CD4-positive, alpha-beta memory T cell (primary cell): ENCODE data around the gene RSRC2. TPM values are rescaled to one million over a fixed set of nuclear protein-coding genes. Genes with fewer than 3 reads are reported as not detected.

Experiments
- CTCF ChIA-PET: fragments of 350-600 bp; sonication (Branson Sonifier 250); formaldehyde crosslinking; loops from one replicate; lab custom pipeline; 2021; ENCODE audit warnings: inconsistent platforms; ENCODE audit not compliant: partially characterized antibody; lab: Charles Lee
- POLR2A ChIA-PET: fragments of 350-600 bp; sonication (Branson Sonifier 250); formaldehyde crosslinking; loops from one replicate; lab custom pipeline; 2021; ENCODE audit not compliant: partially characterized antibody; lab: Charles Lee
- DNase-seq, 5 donors: peaks; one replicate each; pipeline versions ENCODE4 v3.0.0 to v3.0.0-alpha.2; 2020 to 2022; ENCODE audit warnings: mixed read lengths in 1 of 5
- H3K27ac ChIP-seq: one replicate; pipeline ENCODE4 v1.7.0; 2013; ENCODE audit warnings: low read depth, low read length
- H3K27me3 ChIP-seq: 2 replicates; pipeline ENCODE4 v1.7.0; 2013; ENCODE audit warnings: mild to moderate bottlenecking, low read length, moderate library complexity; ENCODE audit not compliant: insufficient read depth
- H3K36me3 ChIP-seq: 2 replicates; pipeline ENCODE4 v1.7.0; 2013; ENCODE audit warnings: mild to moderate bottlenecking, low read length, moderate library complexity; ENCODE audit not compliant: insufficient read depth
- H3K4me1 ChIP-seq: 2 replicates; pipeline ENCODE4 v1.7.0; 2013; ENCODE audit warnings: mild to moderate bottlenecking, low read length, moderate library complexity; ENCODE audit not compliant: insufficient read depth
- H3K4me3 ChIP-seq, 2 donors: one replicate each; pipeline ENCODE4 v1.7.0; 2013; ENCODE audit warnings: low read length in 2 of 2, mild to moderate bottlenecking in 1 of 2
- H3K9me3 ChIP-seq, 2 donors: one replicate each; pipeline ENCODE4 v1.7.0; 2013; ENCODE audit warnings: low read length in 2 of 2, control low read depth in 1 of 2; ENCODE audit not compliant: control insufficient read depth in 1 of 2
- H3K27ac Mint-ChIP-seq, 7 donors: one replicate each; pipeline ENCODE4 v1.8.0; 2020 to 2021; ENCODE audit warnings: mixed read lengths in 7 of 7, mild to moderate bottlenecking in 6 of 7, inconsistent platforms in 3 of 7, moderate library complexity in 3 of 7
- H3K27me3 Mint-ChIP-seq, 2 donors: one replicate each; pipeline ENCODE4 v1.8.0; 2020 to 2021; ENCODE audit warnings: mixed read lengths in 2 of 2
- H3K36me3 Mint-ChIP-seq, 2 donors: one replicate each; pipeline ENCODE4 v1.8.0; 2020 to 2021; ENCODE audit warnings: mixed read lengths in 2 of 2, inconsistent platforms in 1 of 2, mild to moderate bottlenecking in 1 of 2
- H3K4me1 Mint-ChIP-seq, 4 donors: one replicate each; pipeline ENCODE4 v1.8.0; 2020 to 2021; ENCODE audit warnings: mixed read lengths in 4 of 4, mild to moderate bottlenecking in 1 of 4
- H3K4me3 Mint-ChIP-seq, 8 donors: one replicate each; pipeline ENCODE4 v1.8.0; 2020 to 2021; ENCODE audit warnings: mixed read lengths in 8 of 8, mild to moderate bottlenecking in 7 of 8, moderate library complexity in 6 of 8, inconsistent platforms in 3 of 8
- H3K9me3 Mint-ChIP-seq, 8 donors: one replicate each; pipeline ENCODE4 v1.8.0; 2020 to 2021; ENCODE audit warnings: mixed read lengths in 8 of 8, mild to moderate bottlenecking in 5 of 8, inconsistent platforms in 3 of 8, moderate library complexity in 1 of 8
- intact Hi-C: fragments of 100-400 bp; cut with micrococcal nuclease; formaldehyde crosslinking; loops from one replicate; pipeline ENCODE4 v1.15.1; 2023
- polyA plus RNA-seq, 2 donors: library from polyadenylated mRNA; unstranded; fragments of 300-500 nt; fragmentation: Illumina TruSeq; gene quantifications; one replicate each; pipeline ENCODE4 v1.2.3, GENCODE V29; 2021
- total RNA-seq, 2 experiments: library from RNA; stranded (reverse); gene quantifications; one replicate each; pipeline ENCODE4 v1.2.3, GENCODE V29; 2021

The RSRC2 gene
- total and polyA plus RNA-seq, 4 experiments from 2014 or later = 16.1 to 141 (median 93.8) TPM

DNA sequence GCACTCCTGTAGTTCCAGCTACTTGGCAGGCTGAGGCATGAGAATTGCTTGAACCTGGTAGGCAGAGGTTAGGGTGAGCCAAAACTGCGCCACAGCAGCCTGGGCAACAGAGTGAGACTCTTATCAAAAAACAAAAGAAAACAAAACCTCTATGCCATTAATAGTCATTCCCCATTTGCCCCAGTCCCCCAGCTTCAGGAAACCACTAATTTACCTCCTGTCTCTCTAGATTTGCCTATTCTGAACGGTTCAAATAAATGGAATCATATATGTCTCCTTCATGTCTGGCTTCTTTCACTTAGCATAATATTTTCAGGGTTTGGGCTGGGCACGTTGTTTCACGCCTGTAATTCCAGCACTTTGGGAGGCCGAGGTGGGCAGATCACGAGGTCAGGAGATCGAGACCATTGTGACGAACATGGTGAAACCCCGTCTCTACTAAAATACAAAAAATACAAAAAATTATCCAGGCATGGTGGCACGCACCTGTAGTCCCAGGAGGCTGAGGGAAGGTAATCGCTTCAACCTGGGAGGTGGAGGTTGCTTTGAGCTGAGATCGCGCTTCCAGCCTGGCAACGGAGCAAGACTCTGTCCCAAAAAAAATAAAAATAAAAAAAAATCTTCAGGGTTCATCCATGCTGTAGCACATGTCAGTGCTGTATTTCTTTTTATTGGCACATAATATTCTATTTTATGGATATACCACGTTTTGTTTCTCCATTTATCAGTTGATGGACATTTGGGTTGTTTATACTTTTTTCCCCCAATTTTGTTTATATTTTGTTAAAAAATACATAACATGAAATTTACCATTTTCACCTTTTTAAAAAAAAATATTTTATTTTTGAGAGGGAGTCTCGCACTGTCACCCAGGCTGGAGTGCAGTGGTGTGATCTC, 32.3 kb upstream of the RSRC2 start:
- H3K27me3 Mint-ChIP-seq = no peaks in the 10 kb centered on the region
- H3K36me3 ChIP-seq = peaks cover 5% of the 10 kb centered on the region

DNA sequence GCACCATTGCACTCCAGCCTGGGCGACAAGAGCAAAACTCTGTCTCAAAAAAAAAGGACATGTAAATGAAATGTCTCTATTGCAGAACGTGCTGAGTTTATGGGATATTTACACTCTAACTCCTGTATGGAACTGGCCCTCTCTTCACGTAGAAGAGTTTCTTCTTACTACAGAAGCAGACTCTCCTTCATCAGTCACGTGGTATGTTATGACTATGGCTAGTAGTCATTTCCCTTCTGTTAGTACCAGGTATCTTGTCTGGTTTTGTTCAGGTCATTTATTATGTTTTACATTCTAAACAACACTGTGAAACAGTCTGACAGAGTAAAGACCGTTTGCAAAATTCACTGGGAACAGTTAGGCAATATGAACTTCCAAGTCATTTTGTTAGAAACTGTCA, 20.6 kb upstream of the RSRC2 start:
- ChIA-PET CTCF (no interaction called here), POLR2A (no interaction called here)
- H3K27me3 Mint-ChIP-seq = no peaks in the 10 kb centered on the region
- H3K4me1 ChIP-seq = no peaks in the 10 kb centered on the region
- peaks cover 19 to 45% of the 10 kb centered on the region in 2 donors for H3K36me3 Mint-ChIP-seq
- no peak overlapping the region for H3K27ac ChIP-seq
- peaks cover 7% of the 10 kb centered on the region for H3K36me3 ChIP-seq
- no peaks in the 10 kb centered on the region for H3K4me1 Mint-ChIP-seq
- H3K4me3 ChIP-seq = no peak overlapping the region
- H3K9me3 Mint-ChIP-seq = no peaks in the 10 kb centered on the region
- H3K27ac Mint-ChIP-seq = no peak overlapping the region
- no peak for DNase-seq
- no peaks in the 10 kb centered on the region for H3K27me3 ChIP-seq
- H3K9me3 ChIP-seq = no peaks in the 10 kb centered on the region
- H3K4me3 Mint-ChIP-seq = no peak overlapping the region
- intact Hi-C loops = no loop called here

More for the DNA sequence above, 32.3 kb upstream of the RSRC2 start:
- Histone ChIP-seq H3K27me3 (no peaks in the 10 kb centered on the region), H3K4me3 (no peak overlapping the region), H3K4me1 (no peaks in the 10 kb centered on the region), H3K27ac (no peak overlapping the region), H3K9me3 (no peaks in the 10 kb centered on the region)
- Mint-ChIP-seq H3K9me3 (peaks cover 0 to 2% (median 0%) of the 10 kb centered on the region in 8 donors), H3K36me3 (peaks cover 25 to 37% of the 10 kb centered on the region in 2 donors), H3K27ac (no peak overlapping the region), H3K4me1 (no peaks in the 10 kb centered on the region), H3K4me3 (no peak overlapping the region)
- no peak for DNase-seq
- ChIA-PET POLR2A (no interaction called here), CTCF (no interaction called here)
- intact Hi-C loops = no loop called here

DNA sequence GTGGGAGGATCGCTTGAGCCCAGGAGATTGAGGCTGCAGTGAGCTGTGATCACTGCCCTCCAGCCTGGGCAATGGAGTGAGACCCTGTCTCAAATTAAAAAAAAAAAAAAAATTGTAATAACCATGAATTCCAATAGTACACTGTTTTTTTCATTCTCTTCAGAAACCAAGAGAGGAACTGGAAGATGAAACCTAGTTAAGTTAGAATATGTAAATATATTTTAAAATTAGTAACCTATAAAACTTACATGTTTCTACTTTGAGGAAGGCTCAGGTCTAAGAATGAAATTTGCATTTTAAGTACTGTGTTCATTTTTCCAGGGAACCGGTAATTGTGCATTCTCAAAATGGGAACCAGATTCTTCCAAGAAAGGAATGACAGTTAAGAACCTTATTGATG, 19.1 kb upstream of the RSRC2 start:
- Mint-ChIP-seq H3K36me3 (peaks cover 17 to 41% of the 10 kb centered on the region in 2 donors), H3K9me3 (no peaks in the 10 kb centered on the region), H3K4me1 (peaks cover 0 to 4% (median under 1%) of the 10 kb centered on the region in 4 donors), H3K4me3 (no peak overlapping the region), H3K27me3 (no peaks in the 10 kb centered on the region), H3K27ac (no peak overlapping the region)
- H3K4me3 ChIP-seq = no peak overlapping the region
- POLR2A ChIA-PET = no interaction called here
- no peak for DNase-seq
- H3K27me3 ChIP-seq = no peaks in the 10 kb centered on the region
- intact Hi-C loops = no loop called here
- CTCF ChIA-PET = no interaction called here
- no peak overlapping the region for H3K27ac ChIP-seq
- peaks cover 4% of the 10 kb centered on the region for H3K36me3 ChIP-seq
- H3K9me3 ChIP-seq = no peaks in the 10 kb centered on the region
- no peaks in the 10 kb centered on the region for H3K4me1 ChIP-seq

DNA sequence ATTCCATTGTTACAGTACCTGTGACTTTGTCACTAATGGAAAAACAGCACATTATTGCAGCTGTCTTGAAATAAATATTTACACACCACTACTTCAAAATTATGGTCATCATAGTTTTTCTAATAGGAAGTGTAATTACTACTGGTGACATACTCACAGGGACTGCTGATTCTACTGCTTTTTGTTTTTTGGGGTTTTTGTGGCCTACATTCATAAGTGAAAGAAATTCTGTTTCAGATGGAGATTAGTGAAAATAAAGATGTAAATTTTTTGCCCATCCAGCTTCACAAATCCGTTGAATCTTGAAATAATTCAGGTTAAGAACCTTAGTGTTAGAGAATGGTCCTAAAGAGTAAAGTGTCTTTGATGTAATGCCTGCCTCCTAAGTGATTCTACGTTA, 17.8 kb upstream of the RSRC2 start:
- no peaks in the 10 kb centered on the region for H3K27me3 ChIP-seq
- Mint-ChIP-seq H3K36me3 (peaks cover 8 to 32% of the 10 kb centered on the region in 2 donors), H3K9me3 (no peaks in the 10 kb centered on the region), H3K4me1 (peaks cover 0 to 4% (median under 1%) of the 10 kb centered on the region in 4 donors), H3K27me3 (no peaks in the 10 kb centered on the region), H3K27ac (peak overlapping the region in 2 of 7 donors; percentile 11 to 12), H3K4me3 (no peak overlapping the region)
- peaks cover 4% of the 10 kb centered on the region for H3K36me3 ChIP-seq
- H3K9me3 ChIP-seq = no peaks in the 10 kb centered on the region
- H3K4me1 ChIP-seq = no peaks in the 10 kb centered on the region
- CTCF ChIA-PET = no interaction called here
- no peak overlapping the region for H3K4me3 ChIP-seq
- no peak overlapping the region for H3K27ac ChIP-seq
- POLR2A ChIA-PET = interaction anchor here (0.6 kb wide), 2 partner anchors 53 to 76 kb away, joined by 3 read pairs; no protein-coding TSS in a partner anchor
- no peak for DNase-seq
- intact Hi-C loops = no loop called here

DNA sequence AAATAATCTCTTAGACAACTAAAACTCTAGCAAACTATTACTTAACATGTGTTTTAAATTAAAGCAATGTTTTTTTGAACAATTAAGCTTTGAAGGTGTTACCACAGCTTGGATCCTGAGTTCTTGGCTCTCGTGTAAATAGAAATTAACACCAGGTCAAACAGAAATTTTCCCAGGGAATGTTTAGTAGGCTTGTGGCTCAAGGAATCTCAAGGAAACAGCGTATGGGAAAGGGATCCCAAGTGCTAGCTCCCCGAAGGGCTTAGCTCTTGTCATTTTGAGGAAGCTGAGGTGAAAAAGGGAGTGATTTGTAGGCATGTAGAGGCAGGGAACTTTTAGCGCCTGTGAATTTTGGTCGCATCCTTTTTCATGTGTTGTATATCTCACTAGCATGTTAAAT, 11.8 kb upstream of the RSRC2 start:
- no peak for DNase-seq
- peaks cover 14 to 16% of the 10 kb centered on the region in 2 donors for H3K36me3 Mint-ChIP-seq
- Histone ChIP-seq H3K27me3 (no peaks in the 10 kb centered on the region), H3K4me3 (no peak overlapping the region), H3K36me3 (peaks cover 13% of the 10 kb centered on the region), H3K27ac (no peak overlapping the region), H3K9me3 (no peaks in the 10 kb centered on the region), H3K4me1 (no peaks in the 10 kb centered on the region)
- no peaks in the 10 kb centered on the region for H3K27me3 Mint-ChIP-seq
- H3K27ac Mint-ChIP-seq = no peak overlapping the region
- peaks cover 0 to 4% (median under 1%) of the 10 kb centered on the region in 4 donors for H3K4me1 Mint-ChIP-seq
- intact Hi-C loops = no loop called here
- ChIA-PET POLR2A (interaction anchor here (1.7 kb wide), 1 partner anchor 12 kb away, joined by 6 read pairs; the partner anchor contains the start of genes KNTC1 and RSRC2), CTCF (interaction anchor here (0.7 to 1.0 kb wide), 2 partner anchors 12 to 67 kb away, joined by 3 read pairs; no protein-coding TSS in a partner anchor)
- H3K9me3 Mint-ChIP-seq = no peaks in the 10 kb centered on the region
- H3K4me3 Mint-ChIP-seq = no peak overlapping the region

DNA sequence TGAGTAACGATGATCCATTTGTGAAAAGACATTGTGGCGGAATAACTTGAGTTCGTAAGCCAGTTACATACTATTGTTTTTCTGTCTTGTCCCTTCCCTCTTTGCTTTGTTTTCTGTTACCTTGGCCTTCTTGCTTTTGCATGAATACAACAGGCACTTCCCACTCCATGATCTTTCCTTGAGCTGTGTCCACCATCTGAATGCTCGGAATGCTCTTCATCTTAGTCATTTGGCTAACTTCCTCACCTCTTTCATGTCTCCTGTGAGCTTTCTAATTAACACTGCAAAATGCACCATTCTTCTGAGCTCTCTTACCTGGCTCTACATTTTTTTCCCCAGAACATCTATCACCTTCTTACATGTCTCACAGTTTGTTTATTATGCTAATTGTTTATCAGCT, 10.3 kb upstream of the RSRC2 start:
- no peak for DNase-seq
- H3K4me3 Mint-ChIP-seq = no peak overlapping the region
- no peaks in the 10 kb centered on the region for H3K9me3 Mint-ChIP-seq
- H3K4me1 Mint-ChIP-seq = peaks cover 0 to 4% (median under 1%) of the 10 kb centered on the region in 4 donors
- no peak overlapping the region for H3K27ac Mint-ChIP-seq
- H3K27ac ChIP-seq = no peak overlapping the region
- H3K36me3 Mint-ChIP-seq = peaks cover 7 to 11% of the 10 kb centered on the region in 2 donors
- no peaks in the 10 kb centered on the region for H3K27me3 Mint-ChIP-seq
- ChIA-PET CTCF (interaction anchor here (1.1 kb wide), 1 partner anchor 133 kb away, joined by 3 read pairs; no protein-coding TSS in a partner anchor), POLR2A (no interaction called here)
- no peak overlapping the region for H3K4me3 ChIP-seq
- H3K27me3 ChIP-seq = no peaks in the 10 kb centered on the region
- intact Hi-C loops = no loop called here
- peaks cover 13% of the 10 kb centered on the region for H3K36me3 ChIP-seq
- H3K9me3 ChIP-seq = no peaks in the 10 kb centered on the region
- H3K4me1 ChIP-seq = no peaks in the 10 kb centered on the region

DNA sequence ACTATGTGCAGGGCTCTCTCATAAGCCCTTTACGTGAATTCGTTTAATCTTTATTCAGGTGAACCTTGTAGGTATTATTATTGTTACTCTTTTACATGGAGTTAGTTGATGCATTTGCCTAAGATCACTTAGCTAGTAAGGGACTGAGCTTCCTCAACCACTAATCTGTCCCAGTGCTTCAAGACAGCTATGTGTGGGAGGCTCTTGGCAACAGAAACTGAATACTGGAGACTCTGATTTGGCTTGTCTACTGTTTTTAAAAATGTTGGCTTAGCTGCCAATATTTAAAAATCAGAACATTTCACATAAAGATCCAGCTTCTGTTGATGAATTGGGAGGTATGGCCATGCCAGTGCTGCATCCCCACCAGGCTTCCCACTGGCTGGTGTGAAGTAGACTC, 7.1 kb upstream of the RSRC2 start:
- H3K4me3 Mint-ChIP-seq = no peak overlapping the region
- H3K36me3 ChIP-seq = peaks cover 13% of the 10 kb centered on the region
- ChIA-PET POLR2A (no interaction called here), CTCF (no interaction called here)
- H3K36me3 Mint-ChIP-seq = peaks cover 7 to 11% of the 10 kb centered on the region in 2 donors
- H3K9me3 Mint-ChIP-seq = no peaks in the 10 kb centered on the region
- no peaks in the 10 kb centered on the region for H3K4me1 ChIP-seq
- no peaks in the 10 kb centered on the region for H3K9me3 ChIP-seq
- no peak for DNase-seq
- intact Hi-C loops = no loop called here
- H3K27me3 Mint-ChIP-seq = no peaks in the 10 kb centered on the region
- no peak overlapping the region for H3K27ac Mint-ChIP-seq
- H3K4me1 Mint-ChIP-seq = no peaks in the 10 kb centered on the region
- no peaks in the 10 kb centered on the region for H3K27me3 ChIP-seq
- H3K4me3 ChIP-seq = no peak overlapping the region
- H3K27ac ChIP-seq = no peak overlapping the region
